GM12878 (cell line): ENCODE data around the gene SCYL1. TPM values are rescaled to one million over a fixed set of nuclear protein-coding genes. Genes with fewer than 3 reads are reported as not detected.

Experiments used
- BCL11A ChIP-seq: IDR thresholded peaks from 2 replicates; pipeline ENCODE4 v1.6.1; 2011; ENCODE audit warnings: low read depth, low read length
- CBX3 ChIP-seq: fragments of 200-600 bp; sonication (generic); IDR thresholded peaks from 2 replicates; pipeline ENCODE4 v1.6.1; 2016; ENCODE audit warnings: low read depth, borderline replicate concordance
- EZH2 ChIP-seq: IDR thresholded peaks from 2 replicates; pipeline ENCODE4 v1.6.1; 2012; ENCODE audit warnings: low read depth, mild to moderate bottlenecking, control low read depth, inconsistent platforms, low read length, borderline replicate concordance; ENCODE audit not compliant: control insufficient read depth
- FOS ChIP-seq: IDR thresholded peaks from 3 replicates; pipeline ENCODE4 v1.6.1; 2011; ENCODE audit warnings: borderline replicate concordance; ENCODE audit not compliant: insufficient read length; ENCODE audit errors: extremely low read depth
- GABPA ChIP-seq: IDR thresholded peaks from 2 replicates; pipeline ENCODE4 v1.6.1; 2014; ENCODE audit warnings: antibody characterized with exemption, low read depth, mild to moderate bottlenecking, inconsistent platforms
- JUNB ChIP-seq: IDR thresholded peaks from 2 replicates; pipeline ENCODE4 v1.6.1; 2016; ENCODE audit warnings: antibody characterized with exemption, mild to moderate bottlenecking
- JUND ChIP-seq: IDR thresholded peaks from 2 replicates; pipeline ENCODE4 v1.6.1; 2012; ENCODE audit warnings: low read depth, mild to moderate bottlenecking, low read length, improper control_type of control experiment, moderate library complexity
- LARP7 ChIP-seq: fragments of 450-650 bp; IDR thresholded peaks from 2 replicates; pipeline ENCODE4 v1.6.1; 2017; ENCODE audit warnings: mild to moderate bottlenecking
- MEF2A ChIP-seq: IDR thresholded peaks from 2 replicates; pipeline ENCODE4 v1.6.1; 2011; ENCODE audit warnings: low read depth, mild to moderate bottlenecking, low read length, moderate library complexity; ENCODE audit not compliant: insufficient read depth
- MXI1 ChIP-seq: fragments of 150-350 bp; IDR thresholded peaks from 2 replicates; pipeline ENCODE4 v1.6.1; 2011; ENCODE audit warnings: low read depth, mild to moderate bottlenecking, inconsistent platforms, low read length, improper control_type of control experiment
- PAX8 ChIP-seq: fragments of 450-650 bp; IDR thresholded peaks from 2 replicates; pipeline ENCODE4 v1.6.1; 2017; ENCODE audit warnings: mild to moderate bottlenecking, moderate library complexity
- RBBP5 ChIP-seq: fragments of 200-600 bp; sonication (generic); conservative IDR thresholded peaks from 2 replicates; pipeline ENCODE4 v1.6.1; 2016
- RCOR1 ChIP-seq: conservative IDR thresholded peaks from 2 replicates; pipeline ENCODE4 v1.6.1; 2012; ENCODE audit warnings: low read depth, low read length, improper control_type of control experiment
- SIN3A ChIP-seq: IDR thresholded peaks from 2 replicates; pipeline ENCODE4 v1.6.1; 2012; ENCODE audit warnings: low read depth, low read length, improper control_type of control experiment
- SREBF2 ChIP-seq: IDR thresholded peaks from 2 replicates; pipeline ENCODE4 v1.6.1; 2012; ENCODE audit warnings: mild to moderate bottlenecking, low read length
- SUZ12 ChIP-seq: fragments of 200-600 bp; sonication (generic); IDR thresholded peaks from one replicate; pipeline ENCODE4 v1.6.1; 2018; ENCODE audit warnings: antibody characterized with exemption, mild to moderate bottlenecking; ENCODE audit not compliant: unreplicated experiment
- TARDBP ChIP-seq: IDR thresholded peaks from 2 replicates; pipeline ENCODE4 v1.6.1; 2016; ENCODE audit warnings: borderline replicate concordance
- ZNF384 ChIP-seq: IDR thresholded peaks from 2 replicates; pipeline ENCODE4 v1.6.1; 2012; ENCODE audit warnings: low read depth, mild to moderate bottlenecking, low read length, improper control_type of control experiment, borderline replicate concordance
- polyA plus RNA-seq, 11 experiments: library from polyadenylated mRNA; depleted of rRNA in 4 of 11; unstranded in 6 of 11; stranded (reverse) in 5 of 11; fragments of >200 nt; fragmentation: Nextera tagmentation in 4 of 11; fragmentation: Illumina TruSeq in 1 of 11; extraction: Ambion mirVana in 4 of 11; extraction: Trizol in 1 of 11; gene quantifications; 1 replicate in 1 of 11; 2 replicates in 10 of 11; pipeline versions ENCODE4 v1.2.1 to v1.2.3, GENCODE V29; 2011 to 2016; ENCODE audit warnings: inconsistent platforms in 2 of 11, missing spikeins in 2 of 11, low read depth in 1 of 11
- total RNA-seq, 4 experiments: library from RNA; depleted of rRNA in 3 of 4; stranded (reverse); fragments of >200 nt in 3 of 4; fragmentation: Illumina TruSeq in 1 of 4; extraction: Trizol in 1 of 4; gene quantifications; 2 replicates each; pipeline versions ENCODE4 v1.2.1 to v1.2.3, GENCODE V29; 2013 to 2021
- TF ChIP-seq, protein P1 (sequence below): fragments of 450-650 bp; formaldehyde crosslinking; IDR thresholded peaks from 2 replicates; pipeline ENCODE4 v1.5.0; 2022; ENCODE audit warnings: mild to moderate bottlenecking, missing genetic modification characterization
- TF ChIP-seq, protein P2 (sequence below): IDR thresholded peaks from 2 replicates; pipeline ENCODE4 v1.6.1; 2011; ENCODE audit warnings: borderline replicate concordance, low read depth, mild to moderate bottlenecking, moderate library complexity, low read length; ENCODE audit not compliant: insufficient read depth, poor library complexity, severe bottlenecking
- TF ChIP-seq, protein P3 (sequence below): fragments of 450-650 bp; IDR thresholded peaks from 2 replicates; pipeline ENCODE4 v1.6.1; 2018; ENCODE audit warnings: mild to moderate bottlenecking, low read depth, moderate library complexity; ENCODE audit not compliant: partially characterized antibody
- TF ChIP-seq, protein P4 (sequence below): IDR thresholded peaks from 2 replicates; pipeline ENCODE4 v1.6.1; 2011; ENCODE audit warnings: low read depth, mild to moderate bottlenecking, low read length, moderate library complexity, borderline replicate concordance; ENCODE audit errors: extremely low read depth

SCYL1 gene
- total and polyA plus RNA-seq, 10 of the 15 experiments (the other 5 are each of a cell fraction or from before 2014, with no cell fraction given) = 0.80 to 82.7 (median 51.2) TPM

DNA sequence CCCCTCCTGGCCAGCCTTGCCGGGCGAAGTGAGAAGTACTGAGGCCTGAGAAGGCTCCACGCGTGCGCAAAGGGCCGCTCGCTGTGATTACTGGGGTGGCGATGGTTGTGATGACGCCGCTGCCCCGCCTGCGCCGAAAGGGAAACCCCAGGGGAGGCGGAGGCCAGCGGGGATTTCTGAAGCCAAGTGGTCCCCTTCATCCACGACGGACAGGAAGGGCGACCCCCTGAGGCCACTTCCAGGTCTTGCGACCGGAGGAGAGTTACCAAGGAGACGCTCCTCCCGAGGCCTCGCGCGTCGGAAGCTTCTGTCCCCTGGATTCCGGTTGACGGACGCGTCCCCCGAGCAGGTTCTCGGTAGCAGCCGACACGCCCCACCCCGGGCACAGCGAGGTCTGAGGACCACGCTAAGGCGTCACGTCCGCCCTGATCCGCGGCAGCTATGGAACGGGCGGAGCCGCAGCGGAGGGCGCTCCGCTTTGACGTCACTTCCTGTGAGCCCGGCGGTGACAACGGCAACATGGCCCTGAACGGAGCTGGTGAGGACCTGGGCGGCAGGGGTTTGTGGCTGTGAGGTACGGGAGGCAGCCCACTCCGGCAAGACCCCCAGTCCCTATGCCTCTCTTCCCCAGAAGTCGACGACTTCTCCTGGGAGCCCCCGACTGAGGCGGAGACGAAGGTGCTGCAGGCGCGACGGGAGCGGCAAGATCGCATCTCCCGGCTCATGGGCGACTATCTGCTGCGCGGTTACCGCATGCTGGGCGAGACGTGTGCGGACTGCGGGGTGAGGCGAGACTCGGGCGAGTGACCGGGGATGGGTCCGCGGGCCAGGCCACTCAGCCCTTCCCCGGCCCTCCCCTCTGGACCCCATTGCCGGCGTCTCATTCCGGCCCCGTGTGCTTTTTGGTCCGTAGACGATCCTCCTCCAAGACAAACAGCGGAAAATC is 45.4 kb downstream of the SCYL1 start, which contains the start of gene ZNRD2 (continued):
- TF ChIP-seq, protein P1, sequence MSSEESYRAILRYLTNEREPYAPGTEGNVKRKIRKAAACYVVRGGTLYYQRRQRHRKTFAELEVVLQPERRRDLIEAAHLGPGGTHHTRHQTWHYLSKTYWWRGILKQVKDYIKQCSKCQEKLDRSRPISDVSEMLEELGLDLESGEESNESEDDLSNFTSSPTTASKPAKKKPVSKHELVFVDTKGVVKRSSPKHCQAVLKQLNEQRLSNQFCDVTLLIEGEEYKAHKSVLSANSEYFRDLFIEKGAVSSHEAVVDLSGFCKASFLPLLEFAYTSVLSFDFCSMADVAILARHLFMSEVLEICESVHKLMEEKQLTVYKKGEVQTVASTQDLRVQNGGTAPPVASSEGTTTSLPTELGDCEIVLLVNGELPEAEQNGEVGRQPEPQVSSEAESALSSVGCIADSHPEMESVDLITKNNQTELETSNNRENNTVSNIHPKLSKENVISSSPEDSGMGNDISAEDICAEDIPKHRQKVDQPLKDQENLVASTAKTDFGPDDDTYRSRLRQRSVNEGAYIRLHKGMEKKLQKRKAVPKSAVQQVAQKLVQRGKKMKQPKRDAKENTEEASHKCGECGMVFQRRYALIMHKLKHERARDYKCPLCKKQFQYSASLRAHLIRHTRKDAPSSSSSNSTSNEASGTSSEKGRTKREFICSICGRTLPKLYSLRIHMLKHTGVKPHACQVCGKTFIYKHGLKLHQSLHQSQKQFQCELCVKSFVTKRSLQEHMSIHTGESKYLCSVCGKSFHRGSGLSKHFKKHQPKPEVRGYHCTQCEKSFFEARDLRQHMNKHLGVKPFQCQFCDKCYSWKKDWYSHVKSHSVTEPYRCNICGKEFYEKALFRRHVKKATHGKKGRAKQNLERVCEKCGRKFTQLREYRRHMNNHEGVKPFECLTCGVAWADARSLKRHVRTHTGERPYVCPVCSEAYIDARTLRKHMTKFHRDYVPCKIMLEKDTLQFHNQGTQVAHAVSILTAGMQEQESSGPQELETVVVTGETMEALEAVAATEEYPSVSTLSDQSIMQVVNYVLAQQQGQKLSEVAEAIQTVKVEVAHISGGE = peak; percentile 73
- peak; percentile 94 for TF ChIP-seq MXI1
- TF ChIP-seq RCOR1 = peak; percentile 94
- no peak for TF ChIP-seq EZH2
- TF ChIP-seq SUZ12 = no peak
- TF ChIP-seq, protein P2, sequence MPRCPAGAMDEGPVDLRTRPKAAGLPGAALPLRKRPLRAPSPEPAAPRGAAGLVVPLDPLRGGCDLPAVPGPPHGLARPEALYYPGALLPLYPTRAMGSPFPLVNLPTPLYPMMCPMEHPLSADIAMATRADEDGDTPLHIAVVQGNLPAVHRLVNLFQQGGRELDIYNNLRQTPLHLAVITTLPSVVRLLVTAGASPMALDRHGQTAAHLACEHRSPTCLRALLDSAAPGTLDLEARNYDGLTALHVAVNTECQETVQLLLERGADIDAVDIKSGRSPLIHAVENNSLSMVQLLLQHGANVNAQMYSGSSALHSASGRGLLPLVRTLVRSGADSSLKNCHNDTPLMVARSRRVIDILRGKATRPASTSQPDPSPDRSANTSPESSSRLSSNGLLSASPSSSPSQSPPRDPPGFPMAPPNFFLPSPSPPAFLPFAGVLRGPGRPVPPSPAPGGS = no peak
- TF ChIP-seq, protein P3, sequence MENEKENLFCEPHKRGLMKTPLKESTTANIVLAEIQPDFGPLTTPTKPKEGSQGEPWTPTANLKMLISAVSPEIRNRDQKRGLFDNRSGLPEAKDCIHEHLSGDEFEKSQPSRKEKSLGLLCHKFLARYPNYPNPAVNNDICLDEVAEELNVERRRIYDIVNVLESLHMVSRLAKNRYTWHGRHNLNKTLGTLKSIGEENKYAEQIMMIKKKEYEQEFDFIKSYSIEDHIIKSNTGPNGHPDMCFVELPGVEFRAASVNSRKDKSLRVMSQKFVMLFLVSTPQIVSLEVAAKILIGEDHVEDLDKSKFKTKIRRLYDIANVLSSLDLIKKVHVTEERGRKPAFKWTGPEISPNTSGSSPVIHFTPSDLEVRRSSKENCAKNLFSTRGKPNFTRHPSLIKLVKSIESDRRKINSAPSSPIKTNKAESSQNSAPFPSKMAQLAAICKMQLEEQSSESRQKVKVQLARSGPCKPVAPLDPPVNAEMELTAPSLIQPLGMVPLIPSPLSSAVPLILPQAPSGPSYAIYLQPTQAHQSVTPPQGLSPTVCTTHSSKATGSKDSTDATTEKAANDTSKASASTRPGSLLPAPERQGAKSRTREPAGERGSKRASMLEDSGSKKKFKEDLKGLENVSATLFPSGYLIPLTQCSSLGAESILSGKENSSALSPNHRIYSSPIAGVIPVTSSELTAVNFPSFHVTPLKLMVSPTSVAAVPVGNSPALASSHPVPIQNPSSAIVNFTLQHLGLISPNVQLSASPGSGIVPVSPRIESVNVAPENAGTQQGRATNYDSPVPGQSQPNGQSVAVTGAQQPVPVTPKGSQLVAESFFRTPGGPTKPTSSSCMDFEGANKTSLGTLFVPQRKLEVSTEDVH = no peak
- TF ChIP-seq ZNF384 = no peak
- no peak for TF ChIP-seq SREBF2
- peak; percentile 28; the same call in 1 of the 2 replicates for TF ChIP-seq MEF2A
- TF ChIP-seq CBX3 = no peak
- no peak for TF ChIP-seq FOS
- TF ChIP-seq SIN3A = peak; percentile 91
- TF ChIP-seq, protein P4, sequence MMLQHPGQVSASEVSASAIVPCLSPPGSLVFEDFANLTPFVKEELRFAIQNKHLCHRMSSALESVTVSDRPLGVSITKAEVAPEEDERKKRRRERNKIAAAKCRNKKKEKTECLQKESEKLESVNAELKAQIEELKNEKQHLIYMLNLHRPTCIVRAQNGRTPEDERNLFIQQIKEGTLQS = peak; percentile 81; the same call in 1 of the 2 replicates
- TF ChIP-seq RBBP5 = no peak
- TF ChIP-seq JUNB = peak; percentile 24; the same call in 1 of the 2 replicates
- peak; percentile 9; the same call in 1 of the 2 replicates for TF ChIP-seq BCL11A
- TF ChIP-seq LARP7 = peak; percentile 65
- TF ChIP-seq PAX8 = no peak
- 0 out of 2 replicates have a peak, but pooled peaks have one; percentile 47 for TF ChIP-seq TARDBP
- TF ChIP-seq GABPA = no peak
- peak; percentile 28 for TF ChIP-seq JUND
